Spleen (tissue), 11 donors: Measurements from ENCODE around the gene RAMP2. TPM values are rescaled to one million over a fixed set of nuclear protein-coding genes. Genes with fewer than 3 reads are reported as not detected.

ENCODE experiments used
- DNase-seq: peaks from one replicate; pipeline ENCODE4 v3.0.0-alpha.2; 2020
- H3K27ac ChIP-seq, 8 donors: fragments of 200-600 bp; sonication (generic) in 7 of 8; 1 replicate in 4 of 8; 2 replicates in 4 of 8; pipeline versions ENCODE4 v1.5.0 to v1.8.0; 2016 to 2021; ENCODE audit warnings: inconsistent platforms in 4 of 8, mild to moderate bottlenecking in 4 of 8, moderate library complexity in 1 of 8
- H3K27me3 ChIP-seq, 7 donors: fragments of 200-600 bp; sonication (generic) in 6 of 7; replicated peaks in 1 of 7; 1 replicate in 4 of 7; 2 replicates in 3 of 7; pipeline versions ENCODE4 v1.5.0 to v1.8.0; 2016 to 2021; ENCODE audit warnings: inconsistent platforms in 3 of 7, mild to moderate bottlenecking in 1 of 7
- H3K36me3 ChIP-seq, 6 donors: fragments of 200-600 bp; sonication (generic) in 5 of 6; 1 replicate in 4 of 6; 2 replicates in 2 of 6; pipeline versions ENCODE4 v1.5.0 to v1.8.0; 2016 to 2021; ENCODE audit warnings: inconsistent platforms in 2 of 6
- H3K4me1 ChIP-seq, 6 donors: fragments of 200-600 bp; sonication (generic) in 5 of 6; 1 replicate in 3 of 6; 2 replicates in 3 of 6; pipeline versions ENCODE4 v1.5.0 to v1.8.0; 2016 to 2021; ENCODE audit warnings: inconsistent platforms in 3 of 6
- H3K4me3 ChIP-seq, 8 donors: fragments of 200-600 bp; sonication (generic) in 7 of 8; 1 replicate in 4 of 8; 2 replicates in 4 of 8; pipeline versions ENCODE4 v1.5.0 to v1.8.0; 2016 to 2021; ENCODE audit warnings: inconsistent platforms in 4 of 8, mild to moderate bottlenecking in 4 of 8, moderate library complexity in 2 of 8
- H3K9me3 ChIP-seq, 8 donors: fragments of 200-600 bp; sonication (generic) in 7 of 8; 1 replicate in 4 of 8; 2 replicates in 4 of 8; pipeline versions ENCODE4 v1.5.0 to v1.8.0; 2016 to 2021; ENCODE audit warnings: inconsistent platforms in 4 of 8
- POLR2A ChIP-seq, 3 donors: fragments of 450-650 bp; IDR thresholded peaks; one replicate each; pipeline ENCODE4 v1.5.1; 2017; ENCODE audit warnings: antibody characterized with exemption in 3 of 3, mild to moderate bottlenecking in 1 of 3
- POLR2AphosphoS5 ChIP-seq, 3 donors: sonication (generic); formaldehyde crosslinking; IDR thresholded peaks; one replicate each; pipeline ENCODE4 v1.5.1; 2017; ENCODE audit warnings: antibody characterized with exemption in 3 of 3
- WGBS, 5 donors: extraction: QIAGEN DNeasy Blood & Tissue Kit in 3 of 5; methylation state at CpG; one replicate each; pipeline versions ENCODE4 v1.1.5 to v1.1.7; 2013 to 2018; 5-methylcytosine and 5-hydroxymethylcytosine counted together
- intact Hi-C: fragments of 100-400 bp; cut with DNase I; formaldehyde crosslinking; loops from one replicate; pipeline ENCODE4 v1.15.0; 2023; ENCODE audit warnings: low total_unique reads
- polyA plus RNA-seq, 3 donors: library from polyadenylated mRNA; stranded (reverse); fragments of 200-250 nt; gene quantifications; one replicate each; pipeline ENCODE4 v1.2.1, GENCODE V29; 2013
- total RNA-seq, 7 donors: library from RNA; depleted of rRNA in 3 of 7; stranded (reverse); fragments of >200 nt in 3 of 7; fragmentation: NEBNext Ultra II Directional in 4 of 7; extraction: Animal tissue kit (Norgen Biotek cat#: 25700) in 4 of 7; gene quantifications; one replicate each; pipeline versions ENCODE4 v1.1.0 to v1.2.1, GENCODE V29; 2016 to 2021
- TF ChIP-seq, protein P1 (sequence below), 11 experiments: fragments of 200-600 bp in 7 of 11; fragments of 450-650 bp in 4 of 11; sonication (generic) in 4 of 11; IDR thresholded peaks in 8 of 11; conservative IDR thresholded peaks in 3 of 11; 1 replicate in 7 of 11; 2 replicates in 4 of 11; pipeline versions ENCODE4 v1.4.0 to v1.8.0; 2016 to 2021; ENCODE audit warnings: antibody characterized with exemption in 11 of 11, inconsistent platforms in 4 of 11, mild to moderate bottlenecking in 1 of 11
- donor health status: healthy with polysubstance abuse.
- donor health status: DM: no; HTN: no; CAD: no; lungs with moderate emphysema.
- donor health status: DM: no; HTN: no; CAD: no.
- donor health status: Bipolar disorder and iron deficiency.
- donor health status: healthy.
- donor health status: DM: no; HTN: no; CAD: no.
- donor health status: DM: yes; HTN: yes; CAD: no.

The RAMP2 gene
- total and polyA plus RNA-seq, 10 donors = 9.7 to 51.7 (median 28.1) TPM

DNA sequence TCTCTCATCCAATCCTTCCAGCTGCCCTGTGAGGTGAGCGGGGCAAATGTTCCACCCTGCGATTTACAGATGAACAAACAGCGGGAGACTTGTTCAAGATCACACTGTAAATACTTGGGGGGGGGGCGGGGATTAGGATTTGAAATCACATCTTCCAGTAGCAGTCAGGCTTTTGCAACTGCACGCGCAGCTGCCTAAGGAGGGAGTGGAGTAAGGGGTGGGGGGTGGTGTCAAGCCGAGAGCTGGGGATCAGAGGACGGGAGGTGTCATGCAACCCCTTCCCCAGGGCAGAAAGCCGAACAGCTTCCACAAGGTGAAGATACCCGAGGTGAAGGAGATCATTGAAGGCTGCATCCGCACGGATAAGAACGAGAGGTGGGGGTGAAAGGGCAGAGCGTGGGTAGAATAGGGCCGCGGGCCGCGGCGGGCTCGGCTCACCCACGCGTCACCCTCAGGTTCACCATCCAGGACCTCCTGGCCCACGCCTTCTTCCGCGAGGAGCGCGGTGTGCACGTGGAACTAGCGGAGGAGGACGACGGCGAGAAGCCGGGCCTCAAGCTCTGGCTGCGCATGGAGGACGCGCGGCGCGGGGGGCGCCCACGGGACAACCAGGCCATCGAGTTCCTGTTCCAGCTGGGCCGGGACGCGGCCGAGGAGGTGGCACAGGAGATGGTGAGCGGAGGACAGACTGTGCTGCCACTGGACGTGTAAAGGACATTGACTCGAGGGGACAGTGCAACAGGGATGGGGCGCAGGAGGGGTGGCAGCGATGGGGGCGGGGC, 24.0 kb downstream of the RAMP2 start:
- H3K4me1 ChIP-seq = peaks cover 8 to 52% (median 31%) of the 10 kb centered on the region in 6 donors
- peak overlapping the region in 1 of 8 donors; percentile 34 for H3K4me3 ChIP-seq
- no peak for DNase-seq
- intact Hi-C loops = no loop called here
- TF ChIP-seq POLR2AphosphoS5 (IDR thresholded peaks at IDR 0.05) (no peak), POLR2A (IDR thresholded peaks at IDR 0.05) (no peak)
- TF ChIP-seq, protein P1, sequence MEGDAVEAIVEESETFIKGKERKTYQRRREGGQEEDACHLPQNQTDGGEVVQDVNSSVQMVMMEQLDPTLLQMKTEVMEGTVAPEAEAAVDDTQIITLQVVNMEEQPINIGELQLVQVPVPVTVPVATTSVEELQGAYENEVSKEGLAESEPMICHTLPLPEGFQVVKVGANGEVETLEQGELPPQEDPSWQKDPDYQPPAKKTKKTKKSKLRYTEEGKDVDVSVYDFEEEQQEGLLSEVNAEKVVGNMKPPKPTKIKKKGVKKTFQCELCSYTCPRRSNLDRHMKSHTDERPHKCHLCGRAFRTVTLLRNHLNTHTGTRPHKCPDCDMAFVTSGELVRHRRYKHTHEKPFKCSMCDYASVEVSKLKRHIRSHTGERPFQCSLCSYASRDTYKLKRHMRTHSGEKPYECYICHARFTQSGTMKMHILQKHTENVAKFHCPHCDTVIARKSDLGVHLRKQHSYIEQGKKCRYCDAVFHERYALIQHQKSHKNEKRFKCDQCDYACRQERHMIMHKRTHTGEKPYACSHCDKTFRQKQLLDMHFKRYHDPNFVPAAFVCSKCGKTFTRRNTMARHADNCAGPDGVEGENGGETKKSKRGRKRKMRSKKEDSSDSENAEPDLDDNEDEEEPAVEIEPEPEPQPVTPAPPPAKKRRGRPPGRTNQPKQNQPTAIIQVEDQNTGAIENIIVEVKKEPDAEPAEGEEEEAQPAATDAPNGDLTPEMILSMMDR (IDR thresholded peaks at IDR 0.05 in 8 of 11, conservative IDR thresholded peaks at IDR 0.05 in 3 of 11) = no peak
- 12 to 56% (median 17%) methylated on average over 39 to 52 of the region's 52 CpGs for WGBS, 5 donors
- peaks cover 0 to 79% (median 55%) of the 10 kb centered on the region in 7 donors for H3K27me3 ChIP-seq
- no peak overlapping the region for H3K27ac ChIP-seq
- H3K36me3 ChIP-seq = peaks cover 0 to 4% (median 0%) of the 10 kb centered on the region in 6 donors
- no peaks in the 10 kb centered on the region for H3K9me3 ChIP-seq

DNA sequence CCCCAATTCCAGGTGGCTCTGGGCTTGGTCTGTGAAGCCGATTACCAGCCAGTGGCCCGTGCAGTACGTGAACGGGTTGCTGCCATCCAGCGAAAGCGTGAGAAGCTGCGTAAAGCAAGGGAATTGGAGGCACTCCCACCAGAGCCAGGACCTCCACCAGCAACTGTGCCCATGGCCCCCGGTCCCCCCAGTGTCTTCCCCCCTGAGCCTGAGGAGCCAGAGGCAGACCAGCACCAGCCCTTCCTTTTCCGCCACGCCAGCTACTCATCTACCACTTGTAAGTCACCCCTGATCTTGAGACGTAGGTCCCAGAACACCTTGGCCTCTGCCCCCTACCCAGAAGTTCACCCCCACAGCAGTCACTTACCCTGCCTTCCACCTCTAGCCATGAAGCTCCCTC, 26.2 kb downstream of the RAMP2 start:
- Histone ChIP-seq H3K27me3 (peaks cover 0 to 56% (median 33%) of the 10 kb centered on the region in 7 donors), H3K4me1 (peaks cover 3 to 31% (median 20%) of the 10 kb centered on the region in 6 donors), H3K36me3 (no peaks in the 10 kb centered on the region), H3K27ac (no peak overlapping the region), H3K9me3 (no peaks in the 10 kb centered on the region), H3K4me3 (no peak overlapping the region)
- intact Hi-C loops = no loop called here
- TF ChIP-seq POLR2A (IDR thresholded peaks at IDR 0.05) = no peak
- TF ChIP-seq, protein P1 (IDR thresholded peaks at IDR 0.05 in 8 of 11, conservative IDR thresholded peaks at IDR 0.05 in 3 of 11) = no peak
- no peak for TF ChIP-seq POLR2AphosphoS5 (IDR thresholded peaks at IDR 0.05)
- 89 to 94% (median 91%) methylated on average over 10 to 11 of the region's 11 CpGs for WGBS, 5 donors
- no peak for DNase-seq

DNA sequence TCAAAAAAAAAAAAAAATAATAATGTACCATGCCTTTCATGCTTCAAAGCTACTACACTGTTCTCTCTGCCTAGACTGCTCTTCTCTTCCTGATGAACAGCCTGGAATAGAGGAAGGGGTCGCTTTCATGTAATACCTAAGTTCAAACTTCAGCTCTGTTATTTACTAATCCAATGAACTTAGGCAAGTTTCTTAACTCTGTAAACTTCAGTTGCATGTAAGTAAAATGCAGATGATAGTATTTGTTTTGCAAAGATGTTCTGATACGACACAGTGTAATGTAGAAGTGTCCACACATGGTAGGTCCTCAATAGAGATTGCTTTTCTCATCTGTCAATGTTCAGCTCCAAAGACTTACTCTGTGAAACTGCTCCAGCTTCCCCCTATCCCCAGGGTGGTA, 30.9 kb downstream of the RAMP2 start:
- TF ChIP-seq POLR2A (IDR thresholded peaks at IDR 0.05) = no peak
- no peak for TF ChIP-seq POLR2AphosphoS5 (IDR thresholded peaks at IDR 0.05)
- TF ChIP-seq, protein P1 (IDR thresholded peaks at IDR 0.05 in 8 of 11, conservative IDR thresholded peaks at IDR 0.05 in 3 of 11) = no peak

DNA sequence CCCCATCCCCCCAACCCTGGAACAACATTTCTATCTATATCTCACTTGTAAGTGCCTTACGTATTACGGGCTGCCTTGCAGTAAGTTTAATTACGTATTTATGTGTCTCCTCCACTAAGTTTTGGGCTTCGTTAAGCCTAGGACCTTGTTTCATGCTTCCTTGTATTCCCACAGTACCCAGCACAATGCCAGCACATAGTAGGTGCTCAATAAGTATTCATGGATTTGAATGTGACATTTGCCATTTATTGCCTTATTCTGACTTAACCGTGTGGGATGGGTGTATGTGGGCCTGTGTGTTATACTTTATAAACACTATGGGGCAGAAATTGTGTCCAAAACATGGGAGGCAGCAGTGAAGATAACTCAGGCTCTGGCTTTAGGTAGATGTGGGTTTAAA, 31.5 kb downstream of the RAMP2 start:
- H3K27me3 ChIP-seq = peaks cover 0 to 6% (median 0%) of the 10 kb centered on the region in 7 donors
- TF ChIP-seq POLR2A (IDR thresholded peaks at IDR 0.05) = no peak
- TF ChIP-seq, protein P1 (IDR thresholded peaks at IDR 0.05 in 8 of 11, conservative IDR thresholded peaks at IDR 0.05 in 3 of 11) = no peak
- TF ChIP-seq POLR2AphosphoS5 (IDR thresholded peaks at IDR 0.05) = no peak

More for the DNA sequence above, 30.9 kb downstream of the RAMP2 start:
- H3K27ac ChIP-seq = no peak overlapping the region
- intact Hi-C loops = no loop called here
- peaks cover 0 to 10% (median 0%) of the 10 kb centered on the region in 7 donors for H3K27me3 ChIP-seq
- no peak for DNase-seq
- H3K9me3 ChIP-seq = no peaks in the 10 kb centered on the region
- H3K4me3 ChIP-seq = no peak overlapping the region
- peaks cover 2 to 22% (median 7%) of the 10 kb centered on the region in 6 donors for H3K4me1 ChIP-seq
- peaks cover 0 to 19% (median 2%) of the 10 kb centered on the region in 6 donors for H3K36me3 ChIP-seq
- 76 to 91% (median 78%) methylated on average over 2 of the region's 2 CpGs for WGBS, 5 donors

More for the DNA sequence above, 31.5 kb downstream of the RAMP2 start:
- Histone ChIP-seq H3K9me3 (no peaks in the 10 kb centered on the region), H3K4me3 (no peak overlapping the region), H3K36me3 (peaks cover 0 to 20% (median 2%) of the 10 kb centered on the region in 6 donors), H3K4me1 (peaks cover 8 to 28% (median 13%) of the 10 kb centered on the region in 6 donors), H3K27ac (no peak overlapping the region)
- intact Hi-C loops = no loop called here
- 77 to 84% (median 81%) methylated on average over 5 of the region's 5 CpGs for WGBS, 5 donors
- no peak for DNase-seq
